Measurements from ENCODE around the gene CDC42BPB. TPM values are rescaled to one million over a fixed set of nuclear protein-coding genes. Genes with fewer than 3 reads are reported as not detected.
A peak's percentile ranks its signal among the peaks of the same experiment; 100 is the strongest.

CDC42BPB gene
- total RNA-seq, 4 donors from 2014 or later = 90.7 to 153 (median 101) TPM

- Histone ChIP-seq H3K4me1 (peaks cover 12 to 16% of the 10 kb centered on the region in 2 donors), H3K4me3 (replicated peaks in 1 of 3) (no peak overlapping the region), H3K27ac (no peak overlapping the region), H3K36me3 (no peaks in the 10 kb centered on the region), H3K9me3 (no peaks in the 10 kb centered on the region), H3K27me3 (no peaks in the 10 kb centered on the region)
- intact Hi-C loops (cut with DNase I) = no loop called here
- DNase-seq = no peak
- TF ChIP-seq CTCF (IDR thresholded peaks at IDR 0.05) (no peak), POLR2A (IDR thresholded peaks at IDR 0.05) (no peak)
- WGBS, 2 donors = 92 to 93% methylated on average over 18 to 19 of the region's 19 CpGs
Measured at GRCh38 chr14:102911541-102911951, 145.8 kb downstream of the CDC42BPB start.

- Histone ChIP-seq H3K36me3 (peaks cover 0 to 3% of the 10 kb centered on the region in 2 donors), H3K27ac (no peak overlapping the region), H3K4me1 (peaks cover 12 to 16% of the 10 kb centered on the region in 2 donors), H3K9me3 (no peaks in the 10 kb centered on the region), H3K27me3 (no peaks in the 10 kb centered on the region), H3K4me3 (replicated peaks in 1 of 3) (no peak overlapping the region)
- TF ChIP-seq CTCF (IDR thresholded peaks at IDR 0.05) (no peak), POLR2A (IDR thresholded peaks at IDR 0.05) (no peak)
- intact Hi-C loops (cut with DNase I) = no loop called here
- no peak for DNase-seq
- WGBS, 2 donors = 93 to 94% methylated on average over 16 to 18 of the region's 21 CpGs
Measured at GRCh38 chr14:102910442-102910841, 146.9 kb downstream of the CDC42BPB start.

GRCh38 chr14:102909911-102910310 lies 147.4 kb downstream of the CDC42BPB start:
- H3K9me3 ChIP-seq = no peaks in the 10 kb centered on the region
- DNase-seq = no peak
- TF ChIP-seq CTCF (IDR thresholded peaks at IDR 0.05) (no peak), POLR2A (IDR thresholded peaks at IDR 0.05) (no peak)
- H3K4me3 ChIP-seq (replicated peaks in 1 of 3) = no peak overlapping the region
- H3K36me3 ChIP-seq = peaks cover 0 to 6% of the 10 kb centered on the region in 2 donors
- WGBS, 2 donors = 87 to 91% methylated on average over 7 of the region's 10 CpGs
- H3K4me1 ChIP-seq = peaks cover 12 to 16% of the 10 kb centered on the region in 2 donors
- no peaks in the 10 kb centered on the region for H3K27me3 ChIP-seq
- no peak overlapping the region for H3K27ac ChIP-seq
- intact Hi-C loops (cut with DNase I) = no loop called here

GRCh38 chr14:102909462-102909861 lies 147.9 kb downstream of the CDC42BPB start:
- no peak for DNase-seq
- Histone ChIP-seq H3K9me3 (no peaks in the 10 kb centered on the region), H3K27me3 (no peaks in the 10 kb centered on the region), H3K4me1 (peaks cover 12 to 16% of the 10 kb centered on the region in 2 donors), H3K4me3 (replicated peaks in 1 of 3) (no peak overlapping the region), H3K36me3 (peaks cover 0 to 6% of the 10 kb centered on the region in 2 donors), H3K27ac (peak overlapping the region; percentile 15 to 81 (median 76))
- 73 to 93% methylated on average over 2 to 3 of the region's 10 CpGs for WGBS, 2 donors
- intact Hi-C loops (cut with DNase I) = no loop called here
- no peak for TF ChIP-seq CTCF (IDR thresholded peaks at IDR 0.05)
- no peak for TF ChIP-seq POLR2A (IDR thresholded peaks at IDR 0.05)

- WGBS, 2 donors = 54 to 64% methylated on average over 20 to 22 of the region's 29 CpGs
- Histone ChIP-seq H3K9me3 (no peaks in the 10 kb centered on the region), H3K36me3 (peaks cover 0 to 6% of the 10 kb centered on the region in 2 donors), H3K4me3 (replicated peaks in 1 of 3) (no peak overlapping the region), H3K27me3 (no peaks in the 10 kb centered on the region), H3K27ac (peak overlapping the region; percentile 15 to 81 (median 76)), H3K4me1 (peaks cover 12 to 18% of the 10 kb centered on the region in 2 donors)
- no peak for TF ChIP-seq POLR2A (IDR thresholded peaks at IDR 0.05)
- TF ChIP-seq CTCF (IDR thresholded peaks at IDR 0.05) = no peak
- peak; percentile 77 to 84 for DNase-seq
- intact Hi-C loops (cut with DNase I) = no loop called here
Measured at GRCh38 chr14:102908766-102909455, 148.4 kb downstream of the CDC42BPB start.
